ENCODE results near the gene POTEF.
"Not testable (repeated sequence)": the region's sequence is repeated elsewhere in the genome, so short reads cannot be mapped to it uniquely, and the experiment has no call there.

The POTEF gene

GRCh38 chr2:130129120-130129829, at the start of gene POTEF:
POTEF (minus strand) TSS chr2:130129222; CDS start chr2:130120515, 8,707 bp downstream.
- DNase-seq (ENCODE audit: low spot score): peak; percentile 78

DNA sequence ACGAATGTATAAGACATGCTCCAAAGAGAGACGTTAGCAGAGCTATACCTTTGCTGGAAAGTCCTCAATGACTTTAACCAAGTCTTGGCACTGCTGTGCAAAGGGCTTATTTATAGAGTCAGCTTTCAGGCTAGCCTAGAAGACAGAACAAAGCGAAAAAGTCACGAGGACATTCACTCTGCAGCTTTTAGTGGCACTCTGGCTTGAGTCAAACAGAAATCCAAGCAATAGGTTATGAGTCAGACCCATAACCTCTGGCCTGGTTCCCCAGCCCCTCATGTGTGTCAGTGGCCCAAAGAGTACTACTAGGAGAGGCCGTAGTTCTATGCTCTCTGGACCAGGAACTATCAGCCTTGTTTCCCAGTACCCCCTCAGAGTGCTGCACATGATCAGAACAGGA, 45.8 kb upstream of the POTEF start:
- DNase-seq (ENCODE audit: low spot score): not testable (repeated sequence)

DNA sequence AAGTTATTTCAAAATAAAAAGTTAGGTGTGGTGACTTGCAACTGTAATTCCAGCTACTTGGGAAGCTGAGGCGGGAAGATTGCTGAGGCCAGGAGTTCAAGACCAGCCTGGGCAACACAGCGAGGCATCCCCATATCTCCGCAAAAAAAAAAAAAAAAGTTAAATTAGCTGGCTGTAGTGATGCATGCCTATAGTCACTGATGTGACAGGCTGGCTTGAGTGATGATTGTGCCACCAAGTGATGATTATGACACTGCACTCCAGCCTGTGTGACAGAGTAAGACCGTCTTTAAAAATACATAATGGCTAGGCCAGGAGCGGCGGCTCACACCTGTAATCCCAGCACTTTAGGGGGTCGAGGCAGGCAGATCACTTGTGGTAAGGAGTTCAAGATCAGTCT, 40.9 kb upstream of the POTEF start:
- no peak for DNase-seq (ENCODE audit: low spot score)

DNA sequence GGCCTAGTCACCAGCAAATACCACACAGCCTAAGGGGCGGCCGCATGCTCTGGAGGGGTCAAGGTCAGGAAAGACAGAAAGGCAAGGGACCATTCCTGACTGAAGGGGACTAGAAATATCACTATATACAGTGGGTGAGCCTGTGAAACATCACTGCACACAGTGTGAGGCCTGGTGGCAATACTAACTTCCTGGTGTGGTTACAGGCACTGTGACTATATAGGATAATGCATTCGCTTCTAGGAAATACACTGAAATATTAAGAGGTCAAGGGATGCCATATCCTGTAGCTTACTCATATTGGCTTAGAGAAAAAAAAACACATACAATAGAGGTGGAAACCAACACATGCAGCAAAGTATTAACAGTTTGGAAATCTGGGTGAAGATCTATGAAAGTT, 40.1 kb upstream of the POTEF start:
- not testable (repeated sequence) for DNase-seq (ENCODE audit: low spot score)

- not testable (repeated sequence) for DNase-seq (ENCODE audit: low spot score)
These were observed 37.6 kb upstream of the POTEF start for GRCh38 chr2:130166611-130167010.

DNA sequence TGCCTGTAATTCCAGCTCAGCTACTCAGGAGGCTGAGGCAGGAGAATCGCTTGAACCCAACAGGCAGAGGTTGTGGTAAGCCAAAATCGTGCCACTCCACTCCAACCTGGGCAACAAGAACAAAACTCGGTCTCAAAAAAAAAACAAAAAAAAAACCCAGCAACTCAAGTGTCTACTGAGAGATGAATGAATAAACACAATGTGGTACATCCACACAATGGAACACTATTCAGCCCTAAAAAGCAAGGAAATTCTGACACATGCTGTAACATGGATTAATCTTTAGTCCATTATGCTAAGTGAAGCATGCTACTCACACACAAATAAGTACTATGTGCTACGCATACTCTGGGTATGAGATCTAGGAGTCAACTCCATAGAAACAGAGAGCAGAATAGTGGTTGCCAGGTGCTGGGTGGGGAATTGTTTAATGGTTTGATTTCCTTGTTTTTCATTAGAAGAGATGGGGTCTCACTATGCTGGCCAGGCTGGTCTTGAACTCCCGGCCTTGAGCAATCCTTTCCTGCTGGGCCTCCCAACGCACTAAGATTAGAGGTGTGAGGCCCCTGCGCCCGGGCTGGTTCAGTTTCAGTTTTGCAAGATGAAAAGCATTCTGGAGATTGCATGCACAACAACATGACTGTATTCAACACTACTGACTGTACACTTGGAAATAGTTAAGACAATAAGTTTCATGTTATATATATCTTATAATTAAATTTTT, 36.4 kb upstream of the POTEF start:
- no peak for DNase-seq (ENCODE audit: low spot score)

DNA sequence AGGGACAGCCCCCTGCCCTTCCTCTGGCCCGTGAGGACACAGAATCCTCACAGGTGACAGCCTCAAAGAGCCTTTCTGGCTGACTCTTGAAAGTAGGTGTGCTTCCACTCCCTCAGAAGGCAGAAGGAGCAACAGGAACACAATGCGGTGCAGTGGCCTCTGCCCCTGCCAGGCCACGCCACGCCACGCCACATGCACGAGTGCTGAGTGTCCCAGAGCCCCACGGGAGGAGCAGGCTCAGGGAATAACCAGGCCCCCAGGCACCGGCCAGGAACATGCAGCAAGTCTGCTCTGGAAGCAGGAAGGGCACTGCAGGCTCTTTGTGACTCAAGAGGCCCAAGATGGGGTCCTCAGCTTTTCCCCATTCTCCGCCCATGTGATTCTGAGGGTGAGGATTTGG, 33.9 kb upstream of the POTEF start:
- no peak for DNase-seq (ENCODE audit: low spot score)

GRCh38 chr2:130162486-130162885, 33.5 kb upstream of the POTEF start:
- not testable (repeated sequence) for DNase-seq (ENCODE audit: low spot score)

DNA sequence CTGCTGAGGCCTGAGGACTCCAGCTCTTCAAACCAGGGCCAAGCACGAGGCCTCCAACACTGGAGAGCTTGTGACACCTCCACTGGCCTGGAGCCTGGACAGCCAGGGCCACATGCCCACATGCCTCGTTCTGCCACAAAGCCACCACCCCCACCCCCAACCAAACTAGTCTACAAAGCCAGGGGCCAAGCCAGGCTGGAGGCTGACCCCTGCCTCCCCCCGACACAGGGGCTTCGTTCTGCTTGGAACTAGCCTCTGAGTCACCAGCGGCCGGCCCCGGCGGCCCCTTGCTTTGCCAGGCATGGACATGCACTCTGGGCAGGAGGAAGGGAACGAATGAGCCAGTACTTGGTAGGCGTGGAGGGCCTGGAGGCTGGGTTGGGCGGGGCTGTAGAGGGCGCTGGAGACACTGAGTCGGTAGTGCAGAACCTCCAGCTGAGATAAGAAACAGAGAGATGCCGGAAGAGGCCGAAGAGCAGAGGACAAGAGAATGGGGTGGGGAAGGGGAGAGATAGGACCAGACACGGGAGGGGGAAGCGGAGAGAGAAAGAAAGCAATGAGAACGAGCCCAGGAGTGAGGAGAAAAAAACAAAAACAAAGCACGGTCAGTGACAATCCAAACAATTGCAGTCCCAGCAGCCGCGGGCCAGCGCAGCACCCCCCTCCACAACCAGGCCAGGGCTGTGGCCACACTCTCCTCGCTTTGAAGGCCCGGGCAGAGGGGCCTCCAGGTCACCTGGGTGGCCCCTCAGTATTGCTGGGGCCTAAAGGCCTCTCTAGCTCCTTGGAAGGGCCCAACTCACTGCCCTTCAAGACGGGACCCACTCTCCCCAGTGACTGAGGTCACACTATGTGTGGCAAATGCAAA, 32.0 kb upstream of the POTEF start:
- DNase-seq (ENCODE audit: low spot score): not testable (repeated sequence)

DNA sequence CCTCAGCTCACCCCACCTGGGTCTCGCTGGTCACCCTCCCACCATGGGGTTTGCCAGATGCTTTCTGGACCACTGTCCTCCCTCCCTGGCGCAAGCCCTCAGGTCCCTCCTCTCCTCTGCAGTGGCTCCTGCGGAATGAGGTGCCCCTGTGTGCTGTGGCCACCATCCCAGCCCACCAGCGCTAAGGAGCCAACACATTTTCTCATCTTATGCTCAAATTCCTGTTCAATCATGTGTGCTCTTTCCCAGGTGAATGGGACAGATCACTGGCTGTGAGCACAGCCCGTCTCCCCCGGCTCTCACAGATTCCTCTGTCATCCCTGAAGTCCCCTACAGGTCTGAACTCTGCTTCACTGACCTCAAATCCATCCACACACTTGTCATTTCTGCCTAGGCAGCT, 31.1 kb upstream of the POTEF start:
- DNase-seq (ENCODE audit: low spot score): no peak

DNA sequence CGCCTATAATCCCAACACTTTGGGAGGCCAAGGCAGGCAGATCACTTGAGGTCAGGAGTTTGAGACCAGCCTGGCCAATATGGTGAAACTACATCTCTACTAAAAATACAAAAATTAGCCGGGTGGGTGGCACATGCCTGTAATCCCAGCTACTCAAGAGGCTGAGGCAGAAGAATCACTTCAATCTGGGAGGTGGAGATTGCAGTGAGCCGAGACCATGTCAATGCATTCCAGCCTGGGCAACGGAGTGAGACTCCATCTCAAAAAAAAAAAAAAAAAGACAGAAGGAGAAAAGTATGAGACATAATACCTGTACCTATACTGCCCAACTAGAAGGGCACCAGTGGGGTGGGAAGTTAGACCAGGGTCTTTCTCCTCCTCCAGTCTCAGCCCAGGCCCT, 30.4 kb upstream of the POTEF start:
- not testable (repeated sequence) for DNase-seq (ENCODE audit: low spot score)

DNA sequence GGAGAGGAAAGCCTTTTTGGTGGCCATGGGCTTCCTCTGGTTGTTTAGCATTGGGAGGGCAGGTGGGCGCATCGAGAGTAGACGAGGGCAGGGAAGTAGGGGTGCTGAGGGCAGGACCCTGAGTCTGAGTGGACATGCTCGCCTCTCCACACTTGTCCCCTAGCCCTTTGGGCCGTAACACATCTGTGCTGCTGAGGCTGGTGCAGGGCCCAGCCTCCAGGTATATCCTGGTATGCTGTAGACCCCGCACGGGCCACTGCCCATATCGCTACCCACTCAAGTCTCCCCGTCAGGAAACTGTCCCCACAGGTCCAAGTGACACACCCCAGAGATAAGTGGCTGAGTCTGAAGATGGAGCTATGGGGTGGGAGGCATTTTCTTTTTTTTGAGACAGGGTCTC, 29.6 kb upstream of the POTEF start:
- no peak for DNase-seq (ENCODE audit: low spot score)

DNA sequence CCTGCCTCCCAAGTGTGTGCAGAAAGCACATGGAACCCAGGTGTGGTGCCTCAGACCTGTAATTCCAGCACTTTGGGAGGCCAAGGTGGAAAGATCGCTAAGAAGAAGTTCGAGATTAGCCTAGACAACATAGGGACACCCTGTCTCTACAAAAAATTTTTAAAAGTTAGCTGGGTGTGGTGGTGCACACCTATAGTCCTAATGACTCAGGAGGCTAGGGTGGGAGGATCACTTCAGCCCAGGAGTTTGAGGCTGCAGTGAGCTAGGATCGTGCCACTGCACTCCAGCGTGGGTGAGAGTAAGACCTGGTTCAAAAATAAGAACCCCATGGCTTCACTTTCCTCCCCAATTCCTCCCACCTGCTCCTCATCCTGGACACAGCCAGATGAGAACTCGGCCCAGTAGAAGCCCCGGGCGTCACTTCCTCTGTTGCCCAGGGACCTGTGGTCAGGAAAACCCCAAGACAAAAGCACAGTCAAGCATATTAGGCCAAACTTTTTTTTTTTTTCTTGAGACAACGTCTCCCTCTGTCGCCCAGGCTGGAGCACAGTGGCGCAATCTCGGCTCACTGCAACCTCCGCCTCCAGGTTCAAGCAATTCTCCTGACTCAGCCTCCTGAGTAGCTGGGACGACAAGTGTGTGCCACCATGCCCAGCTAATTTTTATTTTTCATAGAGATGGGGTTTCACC, 28.9 kb upstream of the POTEF start:
- DNase-seq (ENCODE audit: low spot score): not testable (repeated sequence)

GRCh38 chr2:130157354-130157753, 28.3 kb upstream of the POTEF start:
- DNase-seq (ENCODE audit: low spot score): not testable (repeated sequence)

DNA sequence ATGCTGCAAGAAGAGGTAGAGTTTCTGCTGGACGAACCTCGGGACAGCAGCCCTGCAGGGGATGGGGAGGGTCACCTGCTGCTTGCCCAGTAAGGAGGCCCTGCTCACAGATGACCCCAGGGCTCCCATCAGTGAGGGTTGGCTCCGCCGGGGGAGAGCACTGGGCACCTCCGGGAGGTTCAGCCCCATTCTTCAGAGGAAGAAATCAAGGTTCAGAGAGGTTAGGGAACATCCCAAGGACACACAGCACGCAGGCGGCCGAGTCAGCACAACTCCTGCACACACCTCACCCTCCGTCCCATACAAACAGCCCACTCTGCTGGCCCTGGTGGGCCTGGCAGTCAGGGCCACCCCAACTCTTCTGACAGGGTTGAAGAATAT, 27.6 kb upstream of the POTEF start:
- no peak for DNase-seq (ENCODE audit: low spot score)

DNA sequence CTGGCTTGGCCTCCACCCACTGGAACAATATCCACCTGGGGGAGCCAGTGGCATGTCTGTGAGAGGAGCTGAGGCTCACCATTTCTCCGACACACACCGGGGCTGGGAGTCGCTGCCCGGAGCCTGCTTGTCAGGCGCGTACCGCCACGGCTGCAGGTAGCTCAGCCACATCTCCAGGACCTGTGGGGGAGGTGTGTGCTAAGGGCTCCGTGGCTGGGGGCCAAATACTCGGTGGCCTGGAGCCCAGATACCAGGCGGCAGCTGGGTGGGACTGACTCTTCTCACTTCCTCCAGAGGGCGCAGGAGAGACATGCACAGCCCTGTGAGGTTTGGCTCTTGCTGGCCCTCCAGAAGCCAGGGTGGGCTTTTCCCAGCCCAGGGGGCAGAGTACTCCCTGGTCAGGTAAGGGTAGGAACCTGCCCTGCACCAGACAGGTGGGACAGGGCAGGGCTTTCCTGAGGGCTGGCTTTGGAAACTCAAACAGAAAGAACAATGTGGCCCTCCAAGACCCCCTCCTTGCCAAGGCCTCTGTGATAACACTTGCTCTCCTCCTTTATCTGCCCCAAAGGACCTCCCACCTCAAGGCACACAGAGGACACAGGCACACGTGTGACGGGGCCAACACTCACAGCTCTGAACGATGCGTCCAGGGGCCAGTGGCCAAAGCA, 27.1 kb upstream of the POTEF start:
- peak; percentile 63 for DNase-seq (ENCODE audit: low spot score)

GRCh38 chr2:130154773-130155765, 26.0 kb upstream of the POTEF start:
- DNase-seq (ENCODE audit: low spot score): no peak

- not testable (repeated sequence) for DNase-seq (ENCODE audit: low spot score)
These were observed 25.4 kb upstream of the POTEF start for GRCh38 chr2:130154423-130154770.

DNA sequence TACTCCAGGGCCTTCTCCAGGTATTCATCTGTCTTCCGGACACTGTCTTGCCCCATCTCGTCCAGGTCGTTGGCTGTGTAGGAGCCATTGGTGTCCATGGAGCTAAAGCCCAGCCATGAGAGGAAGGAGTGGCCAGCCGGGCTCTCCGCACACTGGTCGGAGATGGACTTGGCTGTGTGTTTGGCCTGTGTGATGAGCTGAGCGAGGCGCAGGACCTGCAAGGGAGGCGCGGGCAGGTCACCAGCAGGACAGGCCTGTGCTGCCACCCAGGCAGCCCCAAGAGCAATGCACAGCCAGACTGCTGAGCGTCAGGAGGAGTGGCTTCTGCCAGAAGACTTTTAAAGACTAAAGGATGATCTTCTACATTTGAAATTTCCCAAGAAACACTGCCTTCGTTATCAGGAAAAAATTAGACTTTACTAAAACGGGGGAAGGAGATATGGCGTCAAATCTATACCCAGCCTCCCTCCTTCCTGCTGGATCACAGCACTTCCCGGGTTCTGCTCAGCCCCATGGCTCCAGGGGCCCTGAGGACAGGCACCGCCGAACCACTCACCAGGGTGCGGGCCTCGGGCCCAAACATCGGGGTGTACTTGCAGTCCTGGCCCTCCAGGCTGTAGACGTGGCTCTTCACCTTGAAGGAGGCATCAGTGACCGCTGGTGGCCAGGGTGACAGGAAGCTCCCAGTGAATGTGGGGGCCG, 24.9 kb upstream of the POTEF start:
- not testable (repeated sequence) for DNase-seq (ENCODE audit: low spot score)
